ENCODE results near the gene PHF21A. TPM values are rescaled to one million over a fixed set of nuclear protein-coding genes. Genes with fewer than 3 reads are reported as not detected.
"Not testable (repeated sequence)": the region's sequence is repeated elsewhere in the genome, so short reads cannot be mapped to it uniquely, and the experiment has no call there.

The PHF21A gene
- total and polyA plus RNA-seq, 4 donors: 3.6 to 8.5 (median 6.2) TPM

DNA sequence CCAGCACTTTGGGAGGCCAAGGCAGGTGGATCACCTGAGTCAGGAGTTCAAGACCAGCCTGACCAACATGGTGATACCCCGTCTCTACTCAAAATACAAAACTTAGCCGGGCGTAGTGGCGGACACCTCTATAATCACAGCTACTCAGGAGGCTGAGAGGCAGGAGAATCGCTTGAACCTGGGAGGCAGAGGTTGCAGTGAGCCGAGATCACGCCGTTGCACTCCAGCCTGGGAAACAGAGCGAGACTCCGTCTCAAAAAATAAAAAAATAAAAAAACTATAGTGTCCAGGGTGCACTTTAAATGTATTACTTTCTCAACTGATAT is 4.6 kb downstream of the PHF21A start:
- H3K27ac ChIP-seq (ENCODE audit: low read depth in 1 of 2, low read length in 2 of 2); H3K9ac ChIP-seq (ENCODE audit: low read depth in 1 of 2, low read length in 2 of 2); H3K27me3 ChIP-seq (ENCODE audit: control insufficient read depth in 4 of 4, insufficient read depth in 4 of 4, low read length in 3 of 4); DNase-seq (ENCODE audit: low spot score); H3K4me1 ChIP-seq (ENCODE audit: control insufficient read depth in 4 of 4, insufficient read depth in 4 of 4, low read length in 3 of 4); H3K36me3 ChIP-seq (ENCODE audit: control insufficient read depth in 4 of 4, insufficient read depth in 3 of 4, low read depth in 1 of 4, low read length in 3 of 4); H3K4me3 ChIP-seq (ENCODE audit: low read depth in 1 of 3, low read length in 3 of 3); H3K9me3 ChIP-seq (ENCODE audit: control insufficient read depth in 4 of 4, low read length in 3 of 4): not testable (repeated sequence)
- WGBS: 92% methylated on average over 10 of the region's 10 CpGs

DNA sequence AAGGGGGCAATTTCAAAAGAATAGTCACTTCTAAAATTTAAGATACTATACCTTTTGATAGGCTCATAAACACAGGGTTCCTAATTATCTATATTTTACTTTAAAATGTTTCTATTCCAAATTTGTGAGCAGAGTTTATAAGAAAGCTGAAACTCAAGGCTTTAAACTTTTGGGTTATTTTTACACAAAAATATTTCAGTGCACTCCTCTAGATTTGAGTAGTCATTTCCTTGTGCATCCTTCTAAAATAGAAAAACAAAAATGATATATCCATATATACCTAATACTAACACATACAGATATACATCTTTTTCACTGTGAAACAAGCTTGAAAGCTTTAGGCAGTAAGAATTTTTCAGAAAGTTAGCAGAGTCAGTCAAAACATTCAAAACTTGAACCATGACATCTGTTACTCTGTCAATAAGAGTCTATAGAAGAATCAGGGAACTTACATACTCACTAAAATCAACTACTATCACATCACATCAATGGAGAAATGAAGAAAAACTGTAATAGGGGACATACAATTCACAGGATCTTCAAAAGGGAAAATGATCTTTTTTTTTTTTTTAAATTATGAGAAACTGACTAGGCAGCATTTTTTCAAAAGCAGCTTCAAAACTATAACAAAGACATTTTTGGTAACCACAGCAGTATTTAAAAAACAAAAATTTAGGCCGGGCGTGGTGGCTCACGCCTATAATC is 5.1 kb downstream of the PHF21A start:
- Histone ChIP-seq H3K9me3 (ENCODE audit: control insufficient read depth in 4 of 4, low read length in 3 of 4) (no peaks in the 10 kb centered on the region), H3K27ac (ENCODE audit: low read depth in 1 of 2, low read length in 2 of 2) (no peak overlapping the region), H3K4me3 (ENCODE audit: low read depth in 1 of 3, low read length in 3 of 3) (no peak overlapping the region), H3K27me3 (ENCODE audit: control insufficient read depth in 4 of 4, insufficient read depth in 4 of 4, low read length in 3 of 4) (no peaks in the 10 kb centered on the region), H3K9ac (ENCODE audit: low read depth in 1 of 2, low read length in 2 of 2) (no peak overlapping the region), H3K36me3 (ENCODE audit: control insufficient read depth in 4 of 4, insufficient read depth in 3 of 4, low read depth in 1 of 4, low read length in 3 of 4) (no peaks in the 10 kb centered on the region), H3K4me1 (ENCODE audit: control insufficient read depth in 4 of 4, insufficient read depth in 4 of 4, low read length in 3 of 4) (peaks cover 0 to 8% (median 4%) of the 10 kb centered on the region in 4 donors)
- no peak for DNase-seq (ENCODE audit: low spot score)
- whole genome bisulfite sequencing: 85% methylated on average over 3 of the region's 3 CpGs
- TF ChIP-seq ATF3 (IDR thresholded peaks at IDR 0.05) (no peak), HNF4G (IDR thresholded peaks at IDR 0.05) (no peak), FOXA1 (IDR thresholded peaks at IDR 0.05) (no peak), ZBTB33 (IDR thresholded peaks at IDR 0.05) (no peak), EGR1 (IDR thresholded peaks at IDR 0.05; ENCODE audit: low read depth in 2 of 2) (no peak), GABPA (IDR thresholded peaks at IDR 0.05 in 1 of 2, conservative IDR thresholded peaks at IDR 0.05 in 1 of 2) (no peak), REST (IDR thresholded peaks at IDR 0.05) (no peak), MAX (IDR thresholded peaks at IDR 0.05) (no peak)

GRCh38 chr11:46114961-46115360 is 6.3 kb downstream of the PHF21A start:
- no peak for DNase-seq (ENCODE audit: low spot score)
- no peak overlapping the region for H3K27ac ChIP-seq (ENCODE audit: low read depth in 1 of 2, low read length in 2 of 2)
- H3K27me3 ChIP-seq (ENCODE audit: control insufficient read depth in 4 of 4, insufficient read depth in 4 of 4, low read length in 3 of 4): no peaks in the 10 kb centered on the region
- TF ChIP-seq HNF4A (conservative IDR thresholded peaks at IDR 0.05): no peak
- no peak for TF ChIP-seq EGR1 (IDR thresholded peaks at IDR 0.05; ENCODE audit: low read depth in 2 of 2)
- no peak for TF ChIP-seq RXRA (IDR thresholded peaks at IDR 0.05)
- no peaks in the 10 kb centered on the region for H3K9me3 ChIP-seq (ENCODE audit: control insufficient read depth in 4 of 4, low read length in 3 of 4)
- H3K9ac ChIP-seq (ENCODE audit: low read depth in 1 of 2, low read length in 2 of 2): no peak overlapping the region
- peaks cover 0 to 8% (median 4%) of the 10 kb centered on the region in 4 donors for H3K4me1 ChIP-seq (ENCODE audit: control insufficient read depth in 4 of 4, insufficient read depth in 4 of 4, low read length in 3 of 4)
- H3K36me3 ChIP-seq (ENCODE audit: control insufficient read depth in 4 of 4, insufficient read depth in 3 of 4, low read depth in 1 of 4, low read length in 3 of 4): no peaks in the 10 kb centered on the region
- H3K4me3 ChIP-seq (ENCODE audit: low read depth in 1 of 3, low read length in 3 of 3): no peak overlapping the region
